Astrocyte (in vitro differentiated cells and primary cell): ENCODE data around the gene THSD7B. TPM values are rescaled to one million over a fixed set of nuclear protein-coding genes. Genes with fewer than 3 reads are reported as not detected.

ENCODE experiments used
- DNase-seq: peaks from one replicate; pipeline ENCODE4 v3.0.0-alpha.2; 2010; ENCODE audit warnings: low read depth
- FAIRE-seq: peaks from 2 replicates; lab custom pipeline; 2011; peaks lifted over from hg19 to GRCh38; lab: Jason Lieb, UNC
- H2AFZ ChIP-seq: 2 replicates; pipeline ENCODE4 v1.6.0; 2012; ENCODE audit warnings: low read depth, low read length, inconsistent platforms
- H3K27ac ChIP-seq: 2 replicates; pipeline ENCODE4 v1.5.1; 2011; ENCODE audit warnings: low read depth, low read length, inconsistent platforms
- H3K27me3 ChIP-seq: 2 replicates; pipeline ENCODE4 v1.6.0; 2011; ENCODE audit warnings: low read length, inconsistent platforms; ENCODE audit not compliant: insufficient read depth
- H3K36me3 ChIP-seq: 2 replicates; pipeline ENCODE4 v1.5.1; 2011; ENCODE audit warnings: low read length, inconsistent platforms; ENCODE audit not compliant: insufficient read depth
- H3K4me1 ChIP-seq: 2 replicates; pipeline ENCODE4 v1.5.1; 2011; ENCODE audit warnings: low read length, inconsistent platforms; ENCODE audit not compliant: insufficient read depth
- H3K4me2 ChIP-seq: 2 replicates; pipeline ENCODE4 v1.6.0; 2012; ENCODE audit warnings: low read length, inconsistent platforms
- H3K4me3 ChIP-seq: 2 replicates; pipeline ENCODE4 v1.5.1; 2011; ENCODE audit warnings: low read depth, mild to moderate bottlenecking, low read length, inconsistent platforms; ENCODE audit not compliant: insufficient read depth
- H3K79me2 ChIP-seq: 2 replicates; pipeline ENCODE4 v1.6.0; 2012; ENCODE audit warnings: mild to moderate bottlenecking, low read length, inconsistent platforms; ENCODE audit not compliant: insufficient read depth
- H3K9ac ChIP-seq: 2 replicates; pipeline ENCODE4 v1.6.0; 2012; ENCODE audit warnings: mild to moderate bottlenecking, low read length, inconsistent platforms
- H3K9me3 ChIP-seq: 2 replicates; pipeline ENCODE4 v1.5.1; 2012; ENCODE audit warnings: low read depth, mild to moderate bottlenecking, low read length, inconsistent platforms; ENCODE audit not compliant: insufficient read depth
- H4K20me1 ChIP-seq: 2 replicates; pipeline ENCODE4 v1.6.0; 2012; ENCODE audit warnings: low read length, inconsistent platforms; ENCODE audit not compliant: insufficient read depth
- H3K27ac Mint-ChIP-seq: one replicate; pipeline ENCODE4 v1.8.0; 2021; ENCODE audit warnings: mild to moderate bottlenecking, mixed read lengths; ENCODE audit not compliant: unreplicated experiment
- H3K27me3 Mint-ChIP-seq: one replicate; pipeline ENCODE4 v1.8.0; 2021; ENCODE audit warnings: low read depth, mixed read lengths; ENCODE audit not compliant: unreplicated experiment
- H3K36me3 Mint-ChIP-seq: one replicate; pipeline ENCODE4 v1.8.0; 2021; ENCODE audit warnings: low read depth, mixed read lengths; ENCODE audit not compliant: unreplicated experiment
- H3K4me1 Mint-ChIP-seq: one replicate; pipeline ENCODE4 v1.8.0; 2021; ENCODE audit warnings: low read depth, mixed read lengths; ENCODE audit not compliant: unreplicated experiment
- H3K4me3 Mint-ChIP-seq: one replicate; pipeline ENCODE4 v1.8.0; 2021; ENCODE audit warnings: mild to moderate bottlenecking, moderate library complexity, mixed read lengths; ENCODE audit not compliant: unreplicated experiment
- H3K9me3 Mint-ChIP-seq: one replicate; pipeline ENCODE4 v1.8.0; 2021; ENCODE audit warnings: mild to moderate bottlenecking, mixed read lengths; ENCODE audit not compliant: unreplicated experiment
- EZH2 ChIP-seq: IDR thresholded peaks from 2 replicates; pipeline ENCODE4 v1.6.1; 2012; ENCODE audit warnings: mild to moderate bottlenecking, low read length, inconsistent platforms; ENCODE audit not compliant: insufficient read depth
- total RNA-seq: library from RNA; stranded (reverse); gene quantifications from 2 replicates; pipeline ENCODE4 v1.2.1, GENCODE V29; 2021
- TF ChIP-seq, protein P1 (sequence below): IDR thresholded peaks from 2 replicates; pipeline ENCODE4 v1.5.1; 2011; ENCODE audit warnings: low read depth, mild to moderate bottlenecking, inconsistent platforms, low read length, moderate library complexity; ENCODE audit not compliant: insufficient read depth

The THSD7B gene
- total RNA-seq, 1 donor from 2014 or later: 0.18 TPM

DNA sequence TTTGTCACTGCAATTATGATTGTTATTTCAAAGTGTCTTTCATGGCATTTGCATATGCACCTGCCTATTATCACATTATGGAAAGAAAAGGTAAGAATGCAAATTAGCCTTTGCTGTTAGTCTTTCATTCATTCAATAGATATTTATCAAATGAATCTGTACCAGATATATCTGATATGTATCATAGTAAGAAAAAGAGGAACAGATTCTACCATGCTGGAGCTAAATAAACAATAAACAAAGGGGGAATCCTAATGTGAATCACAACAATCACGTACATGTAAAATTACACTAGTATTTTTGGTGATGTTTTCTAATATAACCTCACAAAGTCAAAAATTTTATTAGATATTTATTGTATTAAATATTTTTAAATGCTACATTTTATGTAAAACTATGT is 446.4 kb downstream of the THSD7B start:
- H3K4me1 ChIP-seq: peaks cover 5% of the 10 kb centered on the region
- no peak overlapping the region for H3K27ac ChIP-seq
- no peak for FAIRE-seq
- TF ChIP-seq, protein P1, sequence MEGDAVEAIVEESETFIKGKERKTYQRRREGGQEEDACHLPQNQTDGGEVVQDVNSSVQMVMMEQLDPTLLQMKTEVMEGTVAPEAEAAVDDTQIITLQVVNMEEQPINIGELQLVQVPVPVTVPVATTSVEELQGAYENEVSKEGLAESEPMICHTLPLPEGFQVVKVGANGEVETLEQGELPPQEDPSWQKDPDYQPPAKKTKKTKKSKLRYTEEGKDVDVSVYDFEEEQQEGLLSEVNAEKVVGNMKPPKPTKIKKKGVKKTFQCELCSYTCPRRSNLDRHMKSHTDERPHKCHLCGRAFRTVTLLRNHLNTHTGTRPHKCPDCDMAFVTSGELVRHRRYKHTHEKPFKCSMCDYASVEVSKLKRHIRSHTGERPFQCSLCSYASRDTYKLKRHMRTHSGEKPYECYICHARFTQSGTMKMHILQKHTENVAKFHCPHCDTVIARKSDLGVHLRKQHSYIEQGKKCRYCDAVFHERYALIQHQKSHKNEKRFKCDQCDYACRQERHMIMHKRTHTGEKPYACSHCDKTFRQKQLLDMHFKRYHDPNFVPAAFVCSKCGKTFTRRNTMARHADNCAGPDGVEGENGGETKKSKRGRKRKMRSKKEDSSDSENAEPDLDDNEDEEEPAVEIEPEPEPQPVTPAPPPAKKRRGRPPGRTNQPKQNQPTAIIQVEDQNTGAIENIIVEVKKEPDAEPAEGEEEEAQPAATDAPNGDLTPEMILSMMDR: no peak
- TF ChIP-seq EZH2: no peak
- no peak overlapping the region for H3K4me3 ChIP-seq
- H3K27me3 ChIP-seq: no peaks in the 10 kb centered on the region
- H3K79me2 ChIP-seq: no peaks in the 10 kb centered on the region
- Mint-ChIP-seq H3K27ac (no peak overlapping the region), H3K9me3 (no peaks in the 10 kb centered on the region), H3K4me1 (peaks cover 8% of the 10 kb centered on the region), H3K36me3 (no peaks in the 10 kb centered on the region), H3K4me3 (no peak overlapping the region), H3K27me3 (no peaks in the 10 kb centered on the region)
- no peak for DNase-seq
- no peak overlapping the region for H3K9ac ChIP-seq
- H2AFZ ChIP-seq: no peak overlapping the region
- no peaks in the 10 kb centered on the region for H3K9me3 ChIP-seq
- H3K36me3 ChIP-seq: no peaks in the 10 kb centered on the region
- no peak overlapping the region for H3K4me2 ChIP-seq
- no peaks in the 10 kb centered on the region for H4K20me1 ChIP-seq

DNA sequence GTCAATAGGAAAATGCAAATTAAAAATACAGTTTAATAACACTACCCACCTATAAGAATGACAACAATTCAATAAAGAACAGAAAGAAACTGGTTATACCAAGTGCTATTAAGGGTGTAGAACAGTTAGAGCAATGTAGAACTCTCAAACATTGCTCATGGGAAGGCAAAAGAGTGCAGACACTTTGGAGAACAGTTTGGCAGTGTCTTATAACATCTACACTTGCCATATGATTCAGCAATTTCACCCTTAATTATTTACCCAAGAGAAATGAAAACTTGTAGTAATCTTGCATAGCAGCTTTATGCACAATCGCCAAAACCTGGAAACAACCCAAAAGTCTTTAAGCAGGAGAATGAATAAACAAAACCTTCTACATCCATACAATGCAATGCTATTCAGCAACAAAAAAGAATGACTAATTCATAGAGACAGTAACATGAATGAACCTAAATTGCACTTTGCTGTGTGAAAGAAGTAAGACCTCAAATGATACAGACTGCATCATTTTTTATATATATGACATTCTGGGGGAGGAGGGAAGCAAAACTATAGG is 455.2 kb downstream of the THSD7B start:
- Histone ChIP-seq H3K79me2 (no peaks in the 10 kb centered on the region), H3K9me3 (no peaks in the 10 kb centered on the region), H3K4me3 (no peak overlapping the region), H3K4me1 (no peaks in the 10 kb centered on the region), H3K36me3 (no peaks in the 10 kb centered on the region), H3K27ac (no peak overlapping the region), H3K27me3 (no peaks in the 10 kb centered on the region), H3K4me2 (no peak overlapping the region), H4K20me1 (no peaks in the 10 kb centered on the region), H2AFZ (no peak overlapping the region), H3K9ac (no peak overlapping the region)
- no peaks in the 10 kb centered on the region for H3K36me3 Mint-ChIP-seq
- H3K4me3 Mint-ChIP-seq: no peak overlapping the region
- no peaks in the 10 kb centered on the region for H3K4me1 Mint-ChIP-seq
- no peaks in the 10 kb centered on the region for H3K9me3 Mint-ChIP-seq
- FAIRE-seq: no peak
- TF ChIP-seq, protein P1: no peak
- no peak for TF ChIP-seq EZH2
- no peak overlapping the region for H3K27ac Mint-ChIP-seq
- peak; percentile 66 for DNase-seq
- H3K27me3 Mint-ChIP-seq: no peaks in the 10 kb centered on the region

GRCh38 chr2:137221797-137222492 is 456.6 kb downstream of the THSD7B start:
- H3K36me3 ChIP-seq: no peaks in the 10 kb centered on the region
- H3K79me2 ChIP-seq: no peaks in the 10 kb centered on the region
- no peak overlapping the region for H2AFZ ChIP-seq
- Mint-ChIP-seq H3K9me3 (no peaks in the 10 kb centered on the region), H3K27ac (no peak overlapping the region), H3K4me1 (no peaks in the 10 kb centered on the region), H3K4me3 (no peak overlapping the region), H3K27me3 (no peaks in the 10 kb centered on the region), H3K36me3 (no peaks in the 10 kb centered on the region)
- H3K27ac ChIP-seq: no peak overlapping the region
- H4K20me1 ChIP-seq: no peaks in the 10 kb centered on the region
- no peak overlapping the region for H3K4me2 ChIP-seq
- H3K9me3 ChIP-seq: no peaks in the 10 kb centered on the region
- no peak overlapping the region for H3K4me3 ChIP-seq
- TF ChIP-seq EZH2: no peak
- TF ChIP-seq, protein P1: no peak
- DNase-seq: no peak
- no peaks in the 10 kb centered on the region for H3K27me3 ChIP-seq
- no peak for FAIRE-seq
- no peak overlapping the region for H3K9ac ChIP-seq
- H3K4me1 ChIP-seq: no peaks in the 10 kb centered on the region
